ENCODE measurements around the gene DTX3. TPM values are rescaled to one million over a fixed set of nuclear protein-coding genes. Genes with fewer than 3 reads are reported as not detected.

The DTX3 gene
- total RNA-seq, 2 experiments from 2014 or later = 15.4 to 17.8 TPM

DNA sequence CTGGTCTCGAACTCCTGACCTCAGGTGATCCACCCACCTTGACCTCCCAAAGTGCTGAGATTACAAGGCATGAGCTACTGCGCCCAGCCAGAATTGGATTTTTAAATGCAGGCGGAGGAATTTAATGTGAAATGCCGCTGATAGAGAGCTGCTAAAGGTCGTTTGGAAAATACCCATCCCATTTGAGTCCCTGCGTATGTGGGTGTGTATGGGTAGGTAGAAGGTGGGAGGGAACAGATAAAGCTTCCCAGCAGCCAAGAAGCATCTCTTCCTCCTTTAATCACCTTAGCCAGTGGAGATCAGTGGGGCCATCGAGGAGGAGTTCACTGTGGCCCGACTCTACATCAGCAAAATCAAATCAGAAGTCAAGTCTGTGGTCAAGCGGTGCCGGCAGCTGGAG lies 29.8 kb upstream of the DTX3 start:
- Mint-ChIP-seq H3K27me3 (ENCODE audit: low read depth) (no peaks in the 10 kb centered on the region), H3K9me3 (ENCODE audit: insufficient read depth) (no peaks in the 10 kb centered on the region), H3K4me3 (no peak overlapping the region), H3K36me3 (ENCODE audit: low read depth) (no peaks in the 10 kb centered on the region), H3K27ac (no peak overlapping the region), H3K4me1 (ENCODE audit: low read depth) (no peaks in the 10 kb centered on the region)
- CTCF ChIA-PET = interaction anchor here (0.8 to 5.8 kb wide), 4 partner anchors 9 to 116 kb away, joined by 4 to 36 read pairs (median 6); no protein-coding TSS in a partner anchor
- POLR2A ChIA-PET = no interaction called here
- ATAC-seq (no peak), DNase-seq (no peak)

DNA sequence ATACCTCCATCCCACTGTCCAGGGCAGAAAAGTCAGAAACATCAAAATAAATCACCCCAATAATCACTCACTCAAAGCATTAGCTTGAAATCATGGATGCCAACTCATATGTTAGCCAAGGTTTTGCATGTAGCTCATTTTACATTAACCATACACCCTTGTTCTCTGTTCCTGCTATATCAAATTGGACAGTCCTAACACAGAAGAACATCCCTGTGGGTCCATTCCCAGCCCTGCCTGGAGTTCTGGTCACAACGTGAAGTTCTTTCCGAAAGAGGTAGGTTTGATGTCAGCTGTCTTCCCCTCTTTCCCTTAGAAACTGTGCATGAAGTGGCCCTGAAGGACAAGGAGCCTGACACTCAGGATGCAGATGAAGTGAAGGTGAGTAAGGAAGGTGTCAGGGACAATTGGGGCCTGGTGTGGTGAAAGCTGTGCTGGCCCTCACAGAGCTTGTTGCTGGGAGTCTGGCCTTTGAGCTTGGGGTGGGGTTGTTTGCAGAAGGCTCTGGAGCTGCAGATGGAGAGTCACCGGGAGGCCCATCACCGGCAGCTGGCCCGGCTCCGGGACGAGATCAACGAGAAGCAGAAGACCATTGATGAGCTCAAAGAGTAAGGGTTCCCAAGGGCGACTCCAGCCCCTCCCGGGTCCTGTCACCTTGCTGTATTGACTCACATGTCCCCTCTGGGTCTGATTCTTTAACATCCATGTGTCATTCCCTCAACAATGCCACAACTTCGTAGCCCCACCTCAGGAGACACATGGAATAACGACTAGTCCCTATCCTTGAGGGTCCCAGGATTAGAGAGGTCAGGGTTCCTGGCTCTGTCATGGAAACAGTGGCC lies 28.6 kb upstream of the DTX3 start:
- DNase-seq (no peak), ATAC-seq (no peak)
- H3K4me3 Mint-ChIP-seq = no peak overlapping the region
- no peaks in the 10 kb centered on the region for H3K9me3 Mint-ChIP-seq (ENCODE audit: insufficient read depth)
- ChIA-PET POLR2A (interaction anchor here (0.6 kb wide), 1 partner anchor 1648 kb away, joined by 3 read pairs; the partner anchor contains the start of gene PYM1), CTCF (interaction anchor here (0.8 to 5.8 kb wide), 4 partner anchors 8 to 117 kb away, joined by 3 to 36 read pairs (median 6); no protein-coding TSS in a partner anchor)
- no peaks in the 10 kb centered on the region for H3K36me3 Mint-ChIP-seq (ENCODE audit: low read depth)
- H3K4me1 Mint-ChIP-seq (ENCODE audit: low read depth) = no peaks in the 10 kb centered on the region
- no peak overlapping the region for H3K27ac Mint-ChIP-seq
- H3K27me3 Mint-ChIP-seq (ENCODE audit: low read depth) = no peaks in the 10 kb centered on the region

DNA sequence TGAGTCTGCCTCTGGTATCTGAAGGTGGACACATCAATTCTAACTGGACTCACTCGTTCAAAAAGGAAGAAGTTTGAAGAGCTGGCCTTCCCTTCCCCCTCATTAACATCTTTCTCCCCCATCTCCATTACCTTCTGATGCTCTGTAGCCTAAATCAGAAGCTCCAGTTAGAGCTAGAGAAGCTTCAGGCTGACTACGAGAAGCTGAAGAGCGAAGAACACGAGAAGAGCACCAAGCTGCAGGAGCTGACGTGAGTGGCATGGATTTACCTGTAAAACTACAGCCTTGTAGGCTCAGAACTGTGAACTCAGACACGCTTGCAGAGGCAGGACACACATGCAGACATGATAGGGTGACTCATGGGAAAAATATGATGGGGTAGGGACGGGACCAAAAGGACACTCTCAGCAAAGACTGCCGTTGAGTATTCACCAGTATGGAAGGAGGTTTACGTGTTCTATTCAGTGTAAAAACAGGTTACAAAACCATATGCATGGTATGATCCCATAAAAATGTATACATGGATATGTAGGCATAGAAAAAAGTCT lies 27.9 kb upstream of the DTX3 start:
- no peaks in the 10 kb centered on the region for H3K27me3 Mint-ChIP-seq (ENCODE audit: low read depth)
- DNase-seq (no peak), ATAC-seq (no peak)
- no peaks in the 10 kb centered on the region for H3K36me3 Mint-ChIP-seq (ENCODE audit: low read depth)
- H3K9me3 Mint-ChIP-seq (ENCODE audit: insufficient read depth) = no peaks in the 10 kb centered on the region
- H3K4me1 Mint-ChIP-seq (ENCODE audit: low read depth) = no peaks in the 10 kb centered on the region
- no peak overlapping the region for H3K27ac Mint-ChIP-seq
- ChIA-PET CTCF (no interaction called here), POLR2A (no interaction called here)
- no peak overlapping the region for H3K4me3 Mint-ChIP-seq

GRCh38 chr12:57577981-57578758 lies 26.5 kb upstream of the DTX3 start:
- POLR2A ChIA-PET = no interaction called here
- Mint-ChIP-seq H3K36me3 (ENCODE audit: low read depth) (no peaks in the 10 kb centered on the region), H3K4me1 (ENCODE audit: low read depth) (peaks cover 2% of the 10 kb centered on the region), H3K27me3 (ENCODE audit: low read depth) (no peaks in the 10 kb centered on the region), H3K4me3 (no peak overlapping the region), H3K27ac (no peak overlapping the region), H3K9me3 (ENCODE audit: insufficient read depth) (no peaks in the 10 kb centered on the region)
- DNase-seq (no peak), ATAC-seq (no peak)
- CTCF ChIA-PET = interaction anchor here (1.1 kb wide), 1 partner anchor 43 kb away, joined by 3 read pairs; no protein-coding TSS in a partner anchor

- ATAC-seq (no peak), DNase-seq (no peak)
- ChIA-PET CTCF (no interaction called here), POLR2A (no interaction called here)
- H3K36me3 Mint-ChIP-seq (ENCODE audit: low read depth) = no peaks in the 10 kb centered on the region
- no peaks in the 10 kb centered on the region for H3K27me3 Mint-ChIP-seq (ENCODE audit: low read depth)
- no peak overlapping the region for H3K4me3 Mint-ChIP-seq
- H3K4me1 Mint-ChIP-seq (ENCODE audit: low read depth) = peaks cover 6% of the 10 kb centered on the region
- no peaks in the 10 kb centered on the region for H3K9me3 Mint-ChIP-seq (ENCODE audit: insufficient read depth)
- H3K27ac Mint-ChIP-seq = no peak overlapping the region
Observed at GRCh38 chr12:57579011-57579410, 25.6 kb upstream of the DTX3 start.

DNA sequence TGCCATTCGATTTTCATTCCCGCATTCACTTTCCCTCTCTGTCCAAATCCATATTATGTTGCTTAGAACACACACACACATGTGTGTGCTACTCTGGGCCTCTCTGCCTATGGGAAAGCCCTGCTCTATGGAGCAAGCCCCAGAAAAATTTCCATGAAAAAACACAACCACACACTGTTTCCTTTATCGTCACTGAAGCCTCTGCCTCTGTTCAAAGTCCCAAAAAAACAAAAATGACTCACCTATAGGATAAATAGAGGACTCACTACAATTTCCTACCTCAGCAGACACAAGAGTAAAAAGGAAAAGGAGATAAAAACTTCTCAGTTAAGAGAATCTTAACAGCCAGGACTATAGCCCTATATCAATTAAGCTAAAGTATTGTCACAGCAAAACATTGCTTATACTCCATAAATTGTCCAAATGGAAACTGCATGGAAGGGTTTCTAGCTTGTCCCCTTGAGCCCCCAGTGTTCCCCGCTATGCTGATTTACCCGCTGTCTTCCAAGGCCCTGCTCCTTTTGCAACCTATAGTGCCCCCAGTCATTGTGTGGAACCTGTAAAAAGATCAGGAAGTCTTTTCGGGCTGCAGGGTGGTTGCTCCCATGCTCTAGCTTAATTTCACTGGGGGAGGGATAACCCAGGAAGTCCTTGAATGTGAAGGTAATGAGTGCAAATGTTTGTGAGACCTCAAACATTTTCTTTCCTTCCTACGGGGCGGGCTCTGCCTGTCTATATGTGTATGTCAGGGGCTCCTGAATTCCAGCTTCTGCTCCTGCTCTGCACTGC lies 24.8 kb upstream of the DTX3 start:
- H3K9me3 Mint-ChIP-seq (ENCODE audit: insufficient read depth) = no peaks in the 10 kb centered on the region
- no peak overlapping the region for H3K4me3 Mint-ChIP-seq
- H3K4me1 Mint-ChIP-seq (ENCODE audit: low read depth) = peaks cover 6% of the 10 kb centered on the region
- H3K27ac Mint-ChIP-seq = no peak overlapping the region
- CTCF ChIA-PET = interaction anchor here (0.7 to 5.9 kb wide), 3 partner anchors 12 to 53 kb away, joined by 3 to 87 read pairs (median 49); partner anchors contain the start of genes B4GALNT1 and PIP4K2C
- DNase-seq = no peak
- POLR2A ChIA-PET = no interaction called here
- no peaks in the 10 kb centered on the region for H3K27me3 Mint-ChIP-seq (ENCODE audit: low read depth)
- H3K36me3 Mint-ChIP-seq (ENCODE audit: low read depth) = no peaks in the 10 kb centered on the region
- ATAC-seq = no peak

- no peaks in the 10 kb centered on the region for H3K36me3 Mint-ChIP-seq (ENCODE audit: low read depth)
- no peak overlapping the region for H3K27ac Mint-ChIP-seq
- ATAC-seq (no peak), DNase-seq (no peak)
- POLR2A ChIA-PET = interaction anchor here (1.1 kb wide), 1 partner anchor 10 kb away, joined by 4 read pairs; the partner anchor contains the start of gene PIP4K2C
- no peak overlapping the region for H3K4me3 Mint-ChIP-seq
- CTCF ChIA-PET = interaction anchor here (1.0 to 5.9 kb wide), 4 partner anchors 8 to 111 kb away, joined by 3 to 87 read pairs (median 27); partner anchors contain the start of gene PIP4K2C
- no peaks in the 10 kb centered on the region for H3K27me3 Mint-ChIP-seq (ENCODE audit: low read depth)
- no peaks in the 10 kb centered on the region for H3K9me3 Mint-ChIP-seq (ENCODE audit: insufficient read depth)
- H3K4me1 Mint-ChIP-seq (ENCODE audit: low read depth) = peaks cover 6% of the 10 kb centered on the region
Observed at GRCh38 chr12:57580466-57580795, 24.2 kb upstream of the DTX3 start.

- no peaks in the 10 kb centered on the region for H3K36me3 Mint-ChIP-seq (ENCODE audit: low read depth)
- DNase-seq (no peak), ATAC-seq (no peak)
- ChIA-PET CTCF (interaction anchor here (0.6 to 5.9 kb wide), 15 partner anchors 11 to 222 kb away, joined by 3 to 87 read pairs (median 4); partner anchors contain the start of genes B4GALNT1, DCTN2, DTX3 and OS9), POLR2A (interaction anchor here (1.1 kb wide), 1 partner anchor 9 kb away, joined by 4 read pairs; the partner anchor contains the start of gene PIP4K2C)
- H3K4me1 Mint-ChIP-seq (ENCODE audit: low read depth) = peaks cover 6% of the 10 kb centered on the region
- H3K9me3 Mint-ChIP-seq (ENCODE audit: insufficient read depth) = no peaks in the 10 kb centered on the region
- no peak overlapping the region for H3K27ac Mint-ChIP-seq
- H3K4me3 Mint-ChIP-seq = no peak overlapping the region
- H3K27me3 Mint-ChIP-seq (ENCODE audit: low read depth) = no peaks in the 10 kb centered on the region
Observed at GRCh38 chr12:57581802-57582201, 22.8 kb upstream of the DTX3 start.

DNA sequence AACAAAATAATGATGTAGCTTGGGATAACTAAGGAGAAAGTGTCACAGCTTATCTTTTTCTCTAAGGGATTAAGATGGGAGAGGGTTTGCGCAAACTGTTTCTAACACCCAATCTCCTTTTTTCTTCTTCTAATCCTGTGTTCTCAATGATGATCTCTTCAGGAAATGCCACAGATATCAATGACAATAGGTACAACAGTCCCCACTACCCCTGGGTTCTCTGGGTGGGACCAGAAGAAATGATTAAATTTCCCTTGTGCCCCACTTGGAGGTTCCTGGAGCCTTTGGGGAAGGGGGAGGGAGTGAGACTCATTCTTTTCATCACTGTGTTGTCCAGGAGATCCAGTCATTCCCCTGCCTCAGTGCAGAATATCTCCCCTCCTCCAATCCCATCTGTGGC lies 22.2 kb upstream of the DTX3 start:
- Mint-ChIP-seq H3K27ac (no peak overlapping the region), H3K4me3 (no peak overlapping the region), H3K27me3 (ENCODE audit: low read depth) (no peaks in the 10 kb centered on the region), H3K9me3 (ENCODE audit: insufficient read depth) (no peaks in the 10 kb centered on the region), H3K4me1 (ENCODE audit: low read depth) (peaks cover 6% of the 10 kb centered on the region), H3K36me3 (ENCODE audit: low read depth) (no peaks in the 10 kb centered on the region)
- ChIA-PET POLR2A (no interaction called here), CTCF (interaction anchor here (0.6 to 5.9 kb wide), 20 partner anchors 9 to 221 kb away, joined by 3 to 87 read pairs (median 10); partner anchors contain the start of genes B4GALNT1, OS9, PIP4K2C and TSPAN31)
- ATAC-seq (no peak), DNase-seq (no peak)

- Mint-ChIP-seq H3K27ac (no peak overlapping the region), H3K27me3 (ENCODE audit: low read depth) (no peaks in the 10 kb centered on the region), H3K36me3 (ENCODE audit: low read depth) (no peaks in the 10 kb centered on the region), H3K9me3 (ENCODE audit: insufficient read depth) (no peaks in the 10 kb centered on the region), H3K4me1 (ENCODE audit: low read depth) (peaks cover 6% of the 10 kb centered on the region), H3K4me3 (no peak overlapping the region)
- CTCF ChIA-PET = interaction anchor here (0.6 to 5.9 kb wide), 45 partner anchors 9 to 320 kb away, joined by 3 to 87 read pairs (median 5); partner anchors contain the start of genes ARHGEF25, B4GALNT1, DCTN2 and DDIT3
- ATAC-seq (peak; percentile 99), DNase-seq (peak; percentile 84)
- POLR2A ChIA-PET = interaction anchor here (0.7 to 0.8 kb wide), 2 partner anchors 10 to 124 kb away, joined by 3 to 4 read pairs; no protein-coding TSS in a partner anchor
Observed at GRCh38 chr12:57583008-57583831, 21.4 kb upstream of the DTX3 start.
